ENCODE data around the gene DYRK4.
A peak's percentile ranks its signal among the peaks of the same experiment; 100 is the strongest.
"Not testable (repeated sequence)": the region's sequence is repeated elsewhere in the genome, so short reads cannot be mapped to it uniquely, and the experiment has no call there.

Gene DYRK4, protein sequence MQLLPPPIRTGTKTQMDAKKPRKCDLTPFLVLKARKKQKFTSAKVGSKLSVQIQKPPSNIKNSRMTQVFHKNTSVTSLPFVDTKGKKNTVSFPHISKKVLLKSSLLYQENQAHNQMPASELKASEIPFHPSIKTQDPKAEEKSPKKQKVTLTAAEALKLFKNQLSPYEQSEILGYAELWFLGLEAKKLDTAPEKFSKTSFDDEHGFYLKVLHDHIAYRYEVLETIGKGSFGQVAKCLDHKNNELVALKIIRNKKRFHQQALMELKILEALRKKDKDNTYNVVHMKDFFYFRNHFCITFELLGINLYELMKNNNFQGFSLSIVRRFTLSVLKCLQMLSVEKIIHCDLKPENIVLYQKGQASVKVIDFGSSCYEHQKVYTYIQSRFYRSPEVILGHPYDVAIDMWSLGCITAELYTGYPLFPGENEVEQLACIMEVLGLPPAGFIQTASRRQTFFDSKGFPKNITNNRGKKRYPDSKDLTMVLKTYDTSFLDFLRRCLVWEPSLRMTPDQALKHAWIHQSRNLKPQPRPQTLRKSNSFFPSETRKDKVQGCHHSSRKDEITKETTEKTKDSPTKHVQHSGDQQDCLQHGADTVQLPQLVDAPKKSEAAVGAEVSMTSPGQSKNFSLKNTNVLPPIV

DNA sequence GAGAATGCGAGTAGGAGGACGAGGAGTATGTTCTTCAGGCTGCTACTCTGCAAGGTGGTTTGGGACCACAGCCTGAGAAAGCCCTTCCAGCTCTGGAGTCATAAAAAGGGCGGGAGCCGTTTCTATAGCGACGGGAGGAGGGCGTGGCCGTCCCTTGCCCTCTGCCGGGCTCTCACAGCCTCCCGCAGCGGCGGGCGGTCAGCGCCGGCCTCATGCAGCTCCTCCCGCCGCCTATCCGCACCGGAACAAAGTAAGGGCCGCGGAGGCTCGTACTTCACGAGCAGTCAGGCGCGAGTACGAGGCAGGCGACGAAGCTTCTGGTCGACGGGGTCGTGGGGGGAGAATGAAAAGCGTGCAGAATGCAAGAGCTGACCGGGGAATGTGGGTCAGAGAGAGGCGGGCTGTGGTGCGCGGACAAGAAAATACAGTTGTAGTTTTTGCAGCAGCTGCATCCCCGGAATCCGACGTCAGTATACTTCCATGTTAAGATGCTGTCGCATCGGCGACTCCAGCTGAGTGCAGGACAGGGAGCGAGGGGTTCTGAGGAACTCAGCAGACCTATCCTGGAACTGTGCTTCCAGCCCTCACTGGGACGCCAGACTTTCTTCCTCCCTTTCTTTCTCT, at the start of gene DYRK4:
Gene DYRK4 (plus strand): TSS at position 175 of the 624 bp plus-strand sequence. CDS start 38 bp downstream, at position 213.
- peak; percentile 50 for DNase-seq (ENCODE audit: low read depth, low spot score)

DNA sequence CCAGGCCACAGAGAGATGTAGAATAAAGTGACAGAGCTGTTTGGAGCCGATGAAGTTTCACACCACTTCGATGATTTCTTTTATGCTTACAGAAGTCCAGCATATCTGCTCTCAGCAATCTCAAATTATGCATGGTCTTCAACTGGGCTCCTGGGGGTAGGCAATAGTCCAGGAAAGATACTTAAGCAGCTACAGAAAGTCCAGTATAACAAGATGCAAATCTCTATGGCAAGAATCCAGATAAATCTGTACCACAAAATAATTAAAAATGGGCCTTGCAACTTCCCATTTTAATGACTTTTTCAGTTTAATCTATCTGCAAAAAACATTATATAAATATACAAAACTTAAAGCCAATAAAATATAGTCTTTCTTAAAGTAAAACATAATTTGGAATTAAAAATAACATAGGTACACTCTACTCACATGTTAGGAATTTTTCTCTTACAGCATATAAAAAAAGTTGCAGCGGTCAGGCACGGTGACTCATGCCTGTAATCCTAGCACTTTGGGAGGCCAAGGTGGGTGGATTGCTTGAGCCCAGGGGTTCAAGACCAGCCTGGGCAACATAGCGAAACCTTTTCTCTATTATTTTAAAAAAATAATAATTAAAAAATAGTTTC, 43.8 kb upstream of the DYRK4 start:
- DNase-seq (ENCODE audit: low read depth, low spot score): no peak

DNA sequence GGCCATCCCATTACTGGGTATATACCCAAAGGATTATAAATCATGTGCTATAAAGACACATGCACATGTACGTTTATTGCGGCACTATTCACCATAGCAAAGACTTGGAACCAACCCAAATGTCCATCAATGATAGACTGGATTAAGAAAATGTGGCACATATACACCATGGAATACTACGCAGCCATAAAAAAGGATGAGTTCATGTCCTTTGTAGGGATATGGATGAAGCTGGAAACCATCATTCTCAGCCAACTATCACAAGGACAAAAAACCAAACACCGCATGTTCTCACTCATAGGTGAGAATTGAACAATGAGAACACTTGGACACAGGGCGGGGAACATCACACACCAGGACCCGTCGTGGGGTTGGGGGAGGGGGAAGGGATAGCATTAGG, 38.6 kb upstream of the DYRK4 start:
- DNase-seq (ENCODE audit: low read depth, low spot score): not testable (repeated sequence)

DNA sequence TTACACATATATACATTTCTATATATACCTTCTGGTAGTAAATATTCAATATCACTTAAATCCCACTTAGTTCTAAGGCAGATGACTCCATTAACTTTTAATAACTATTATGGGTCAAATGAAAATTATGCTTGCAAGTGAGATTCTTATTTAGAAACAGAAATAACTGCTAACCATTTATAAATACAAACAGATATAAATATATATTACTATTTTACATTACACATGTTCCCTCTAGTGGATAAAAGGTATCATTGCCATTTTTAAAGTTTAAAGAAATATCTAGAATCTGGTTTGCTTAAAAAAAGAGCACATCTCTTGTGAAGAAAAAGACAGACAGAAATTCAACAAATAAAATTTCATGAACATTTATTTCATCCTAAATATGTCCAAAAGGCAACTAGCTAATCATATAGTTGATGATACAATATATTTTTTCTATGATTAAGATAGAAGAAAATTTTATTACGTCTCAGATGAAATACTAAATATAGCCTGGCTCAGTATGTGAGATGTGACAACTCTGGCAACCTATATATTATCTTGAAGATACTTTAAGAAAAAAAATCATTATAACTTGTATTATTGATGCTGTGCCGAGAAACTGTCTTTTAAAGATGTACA, 35.0 kb upstream of the DYRK4 start:
- no peak for DNase-seq (ENCODE audit: low read depth, low spot score)

DNA sequence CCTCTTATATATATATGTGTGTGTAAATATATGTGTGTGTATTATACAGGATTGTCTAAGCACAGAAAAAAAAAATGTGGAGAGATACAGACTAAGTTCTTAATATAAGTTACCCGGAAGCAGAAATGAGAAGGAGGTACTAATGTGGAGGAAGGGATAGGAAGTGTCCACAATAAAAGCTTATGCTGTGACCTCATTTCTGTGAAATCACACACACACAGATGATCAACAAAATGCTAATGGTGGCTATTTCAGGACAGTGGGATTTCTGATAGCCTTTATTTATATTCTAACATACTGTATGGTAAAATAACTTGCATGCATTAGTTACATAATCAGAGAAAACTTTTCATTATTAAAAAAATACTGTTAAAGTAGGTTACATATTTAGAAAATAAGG, 31.8 kb upstream of the DYRK4 start:
- no peak for DNase-seq (ENCODE audit: low read depth, low spot score)

DNA sequence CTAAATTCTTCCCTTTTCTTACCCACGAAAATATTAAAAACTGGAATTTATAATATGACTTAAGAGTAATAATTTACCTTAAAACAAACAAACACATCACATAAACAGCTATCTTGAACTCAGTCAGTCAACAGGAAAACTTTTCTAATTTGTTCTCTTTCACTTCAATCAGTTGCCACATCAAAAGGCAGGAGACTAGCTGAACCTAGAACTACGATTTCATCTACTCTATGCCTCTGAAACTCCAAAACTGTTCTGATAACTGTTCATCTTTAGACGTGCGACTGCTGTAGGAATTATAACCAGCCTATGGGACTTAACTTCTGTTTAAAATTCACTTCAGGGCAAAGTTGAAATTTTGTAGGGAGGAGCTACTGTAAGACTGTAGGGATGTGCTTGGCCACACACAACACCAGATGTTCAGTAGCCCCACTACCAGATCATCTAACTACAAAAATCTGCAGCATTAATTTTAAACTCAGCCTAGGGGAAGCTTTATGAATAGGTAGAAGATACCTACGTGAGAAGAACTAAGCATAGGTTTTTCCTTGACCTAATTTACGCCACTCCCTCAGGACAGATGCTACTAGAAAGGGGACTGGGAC, 30.9 kb upstream of the DYRK4 start:
- DNase-seq (ENCODE audit: low read depth, low spot score): no peak

DNA sequence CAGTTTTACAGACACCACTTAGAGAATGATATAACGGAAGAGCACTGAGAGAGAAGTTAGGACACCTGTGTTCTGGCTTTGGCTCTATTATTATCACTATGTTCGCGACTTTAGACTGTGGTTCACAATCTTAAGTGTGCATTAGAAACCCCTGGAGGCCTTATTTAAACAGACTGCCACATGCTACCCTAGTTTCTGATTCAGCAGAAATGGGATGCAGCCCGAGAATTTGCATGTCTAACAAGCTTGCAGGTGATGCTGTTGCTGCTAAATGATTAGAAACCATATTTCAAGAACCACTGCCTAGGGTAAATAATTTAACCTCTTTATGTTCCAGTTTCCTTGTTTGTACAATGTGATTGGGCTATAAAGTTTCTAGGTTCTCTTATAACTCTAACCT, 26.9 kb upstream of the DYRK4 start:
- no peak for DNase-seq (ENCODE audit: low read depth, low spot score)

DNA sequence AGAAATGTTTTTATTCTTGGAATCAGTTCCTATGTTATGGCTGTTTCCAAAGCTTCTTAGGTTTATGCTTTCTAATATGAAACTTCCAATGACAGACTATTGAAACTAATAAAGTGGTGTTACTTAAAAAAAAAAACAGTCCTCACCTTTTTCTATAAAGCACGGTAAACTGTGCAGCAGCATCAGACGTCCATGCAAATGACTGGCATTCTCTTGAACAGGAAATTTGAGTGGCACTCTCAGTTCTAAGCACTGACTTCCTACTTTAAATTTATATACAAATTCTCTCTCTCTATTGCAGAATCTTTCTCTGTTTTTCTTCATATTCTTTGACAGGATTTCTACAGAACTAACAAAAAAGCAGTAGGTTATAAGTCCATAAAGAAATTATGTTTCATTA, 26.1 kb upstream of the DYRK4 start:
- no peak for DNase-seq (ENCODE audit: low read depth, low spot score)

DNA sequence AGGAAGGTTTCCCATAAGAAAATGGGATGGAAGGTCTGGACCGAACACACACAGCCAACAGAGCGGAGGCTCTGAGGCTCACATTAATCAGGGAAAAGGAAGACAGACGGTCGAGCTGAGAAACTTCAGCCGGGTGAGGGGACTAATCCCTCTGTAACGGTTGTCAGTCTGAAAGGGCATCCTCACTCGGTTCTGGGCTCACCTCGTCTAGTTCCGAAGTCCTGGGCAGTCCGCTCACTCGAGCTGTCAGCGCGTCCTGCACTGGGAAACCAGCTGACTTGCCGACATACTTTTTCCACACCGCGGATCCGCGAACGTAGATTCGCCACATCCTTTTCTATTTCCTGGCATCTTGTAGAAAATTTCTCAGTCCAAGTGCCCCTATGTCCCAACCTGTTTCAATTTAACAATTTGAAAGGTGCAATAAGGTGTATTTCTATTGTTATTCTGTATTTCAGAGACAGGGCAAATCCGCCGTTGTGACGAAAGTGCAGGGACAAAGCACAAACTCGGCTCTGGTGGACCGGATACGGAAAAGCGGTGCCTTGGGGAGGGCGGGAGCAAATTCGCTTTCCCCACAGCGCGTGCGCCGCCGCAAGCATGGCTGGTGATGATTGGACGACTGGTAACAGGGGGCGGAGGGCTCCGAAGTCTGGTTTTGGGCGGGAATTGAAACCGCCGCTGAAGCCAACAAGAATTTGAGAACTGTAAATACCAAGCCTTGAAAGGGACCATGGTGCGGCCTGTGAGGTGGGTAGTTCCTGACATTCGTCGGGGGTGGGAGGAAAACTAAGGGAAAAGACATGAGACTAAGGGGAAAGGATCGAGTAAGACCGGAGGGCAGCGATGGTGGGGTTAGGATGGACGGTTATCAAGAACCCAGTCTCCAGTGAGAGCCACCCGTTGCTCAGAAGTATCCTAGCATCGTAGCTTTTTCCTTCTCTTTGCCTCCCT, 23.5 kb upstream of the DYRK4 start, which contains the start of gene RAD51AP1:
Gene RAD51AP1 (plus strand): TSS at position 684 of the 954 bp plus-strand sequence. CDS start 50 bp downstream, at position 734.
- peak; percentile 96 for DNase-seq (ENCODE audit: low read depth, low spot score)

DNA sequence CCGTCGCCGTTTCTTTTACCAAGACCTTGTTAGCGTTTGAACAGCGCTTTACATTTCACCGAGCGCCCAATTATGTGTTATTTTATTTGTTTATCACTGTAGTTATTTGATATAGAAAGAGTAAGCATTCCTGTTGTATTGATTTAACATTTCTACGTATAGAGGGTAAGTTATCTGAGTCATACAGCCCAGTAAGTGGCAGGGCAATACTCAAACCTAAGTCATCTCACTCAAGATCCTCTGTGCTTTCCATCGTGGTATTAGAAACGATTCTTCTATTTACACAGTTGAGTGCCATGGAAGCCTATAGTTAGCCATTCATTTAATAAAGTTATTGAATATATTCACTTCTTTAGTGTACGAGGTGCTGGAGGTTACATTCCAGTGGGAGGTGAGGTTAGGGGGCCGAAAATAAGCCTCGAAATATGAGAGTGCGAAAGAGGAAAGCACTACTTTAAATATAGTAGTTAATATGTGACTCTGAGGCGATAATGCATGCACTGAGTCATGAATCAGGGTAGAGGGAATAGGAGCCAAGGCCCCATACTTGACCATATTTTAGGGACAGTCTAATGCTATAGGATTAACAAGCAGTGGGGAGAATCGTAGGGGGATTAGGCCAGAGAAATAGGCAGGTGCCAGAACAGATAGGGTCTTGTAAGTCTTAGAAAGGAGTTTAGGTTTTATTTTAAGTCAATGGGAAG, 22.7 kb upstream of the DYRK4 start:
- no peak for DNase-seq (ENCODE audit: low read depth, low spot score)

DNA sequence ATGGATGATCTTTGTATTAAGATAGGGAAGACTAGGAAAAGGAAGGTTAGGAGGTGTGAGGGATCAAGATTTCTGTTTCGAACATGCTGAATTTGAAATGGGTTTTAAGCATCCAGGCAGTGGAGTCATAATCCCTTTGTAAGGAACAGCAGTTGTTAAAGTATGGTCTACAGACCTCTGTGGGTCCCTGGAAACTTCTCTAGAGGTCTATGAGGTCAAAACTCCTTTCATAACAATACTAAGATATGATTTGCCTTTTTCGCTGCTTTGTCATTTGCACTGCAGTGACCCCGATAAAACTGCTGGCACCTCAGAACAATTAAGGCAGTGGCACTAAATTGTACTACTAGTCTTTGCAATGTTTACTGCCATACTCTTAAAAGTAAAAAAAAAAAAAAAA, 21.8 kb upstream of the DYRK4 start:
- no peak for DNase-seq (ENCODE audit: low read depth, low spot score)

DNA sequence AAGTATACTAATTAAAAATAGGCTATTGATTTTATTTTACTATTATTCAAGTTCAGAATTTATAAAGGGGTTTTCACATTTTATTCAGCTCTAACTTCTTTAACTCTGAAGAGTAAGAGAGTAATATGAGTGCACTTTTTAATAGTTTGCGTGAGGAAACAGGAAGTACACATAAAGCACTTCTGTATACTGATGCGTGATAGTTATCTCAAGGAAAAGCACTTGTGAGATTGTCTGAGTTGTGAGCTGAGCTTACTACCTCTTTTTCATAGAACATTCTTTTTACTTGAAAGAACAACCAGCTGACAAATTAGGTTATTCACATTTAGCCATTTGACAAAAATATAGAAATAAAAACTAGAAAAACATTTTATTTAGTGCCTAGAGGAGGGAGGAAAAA, 21.4 kb upstream of the DYRK4 start:
- no peak for DNase-seq (ENCODE audit: low read depth, low spot score)

DNA sequence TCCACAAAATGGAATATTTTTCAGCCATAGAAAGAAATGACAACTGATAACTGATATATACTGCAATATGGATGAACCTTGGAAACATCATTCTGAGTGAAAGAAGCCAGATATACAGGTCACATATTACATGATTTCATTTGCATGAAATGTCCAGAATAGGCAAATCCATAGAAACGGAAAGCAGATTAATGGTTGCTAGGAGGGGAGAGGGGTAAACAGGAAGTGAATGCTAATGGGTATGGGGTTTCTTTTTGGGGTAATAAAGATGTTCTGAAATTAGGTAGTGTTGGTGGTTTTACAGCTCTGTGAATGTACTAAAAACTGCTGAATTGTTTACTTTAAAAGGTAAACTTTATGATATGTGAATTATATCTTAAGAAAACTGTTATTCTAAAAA, 16.8 kb upstream of the DYRK4 start:
- DNase-seq (ENCODE audit: low read depth, low spot score): no peak

DNA sequence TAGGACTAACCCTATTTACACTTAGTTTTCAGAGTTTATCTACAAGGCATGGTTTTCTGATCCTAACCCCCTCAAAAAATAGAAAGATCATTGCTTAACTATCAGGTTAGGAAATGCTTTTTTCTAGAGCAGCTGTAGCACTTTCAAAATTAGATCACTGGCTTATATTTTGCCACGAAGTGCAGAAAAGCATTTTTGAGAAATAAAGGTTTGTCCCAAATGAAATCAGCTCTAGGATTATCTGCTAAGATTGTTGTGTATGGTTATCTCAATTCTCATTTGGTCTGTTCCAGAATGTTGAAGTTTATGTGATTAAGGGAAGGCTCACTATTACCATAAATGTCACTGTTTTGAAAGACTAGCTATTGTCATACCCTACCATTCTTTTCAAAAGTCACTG, 9.8 kb upstream of the DYRK4 start:
- DNase-seq (ENCODE audit: low read depth, low spot score): no peak

DNA sequence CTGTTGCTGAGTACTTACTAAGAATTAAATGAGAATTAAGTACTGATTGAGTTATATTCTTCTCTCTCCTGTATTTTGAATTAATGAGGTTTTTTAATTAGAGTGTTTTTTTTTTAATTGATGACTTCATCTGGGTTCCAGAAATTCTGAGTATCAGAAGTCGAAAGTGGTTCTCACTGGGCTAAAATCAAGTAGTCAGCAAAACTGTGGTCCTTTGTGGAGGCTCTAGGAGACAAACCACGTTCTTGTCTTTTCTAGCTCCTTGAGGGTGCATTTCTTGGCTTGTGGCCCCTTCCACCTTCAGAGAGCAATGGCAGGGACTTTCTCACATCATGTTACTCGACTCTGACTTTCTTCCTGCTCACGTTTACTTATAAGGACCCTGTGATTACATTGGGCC, 8.1 kb upstream of the DYRK4 start:
- DNase-seq (ENCODE audit: low read depth, low spot score): no peak

DNA sequence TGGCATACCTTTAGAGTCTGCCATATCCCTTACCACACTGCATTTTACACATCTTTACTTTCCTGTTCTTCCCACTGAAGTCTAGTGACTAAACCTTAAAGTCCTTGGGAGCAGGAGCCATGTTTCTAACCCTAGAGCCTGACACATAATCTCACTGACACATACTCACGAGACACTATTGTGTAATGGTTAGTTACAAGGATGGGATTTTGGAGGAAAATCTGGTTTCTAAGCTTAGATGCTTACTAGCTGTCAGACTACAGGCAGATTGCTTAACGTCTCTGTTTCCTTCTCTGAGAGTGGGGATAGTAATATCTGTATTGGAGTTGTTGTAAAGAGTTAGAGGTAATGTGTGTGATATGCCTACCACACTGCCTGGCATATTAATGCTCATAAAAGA, 6.2 kb upstream of the DYRK4 start:
- DNase-seq (ENCODE audit: low read depth, low spot score): no peak

DNA sequence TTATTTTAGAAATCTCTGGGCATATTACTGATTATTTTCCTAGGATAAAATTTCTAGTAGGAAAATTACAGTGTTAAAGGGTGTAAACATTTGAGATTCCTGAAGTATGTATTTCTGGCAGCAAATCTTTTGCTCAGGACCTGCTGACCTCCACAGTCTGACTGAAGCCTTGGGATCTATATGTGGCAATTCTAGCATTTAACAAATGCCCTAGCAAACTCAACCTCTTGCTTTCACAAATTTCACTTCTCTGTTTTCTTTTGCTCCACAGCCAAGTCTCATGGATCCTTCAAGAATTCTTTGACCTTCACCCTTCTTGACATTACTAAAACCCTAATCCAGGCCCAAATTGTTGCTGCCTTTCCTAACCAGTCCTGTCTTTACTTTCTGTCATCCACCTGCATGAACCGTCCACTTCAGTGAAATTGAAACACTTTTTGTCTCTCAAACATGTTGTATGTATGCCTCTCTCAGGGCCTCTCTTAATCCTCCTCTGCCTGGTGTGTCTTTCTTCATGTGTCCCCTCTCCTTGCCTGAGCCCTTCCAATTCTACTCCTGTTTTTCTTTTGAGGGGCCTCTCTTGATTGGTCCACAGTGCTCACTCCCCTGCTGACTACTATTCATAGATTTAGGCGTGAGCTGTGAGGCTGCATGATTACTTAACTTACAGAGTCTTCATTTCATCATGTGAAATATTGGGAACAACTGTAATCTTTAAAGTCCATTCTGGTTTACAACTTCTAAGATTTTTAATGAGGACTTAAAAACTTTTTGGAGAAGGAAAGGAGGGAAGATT, 5.1 kb upstream of the DYRK4 start:
- DNase-seq (ENCODE audit: low read depth, low spot score): no peak

DNA sequence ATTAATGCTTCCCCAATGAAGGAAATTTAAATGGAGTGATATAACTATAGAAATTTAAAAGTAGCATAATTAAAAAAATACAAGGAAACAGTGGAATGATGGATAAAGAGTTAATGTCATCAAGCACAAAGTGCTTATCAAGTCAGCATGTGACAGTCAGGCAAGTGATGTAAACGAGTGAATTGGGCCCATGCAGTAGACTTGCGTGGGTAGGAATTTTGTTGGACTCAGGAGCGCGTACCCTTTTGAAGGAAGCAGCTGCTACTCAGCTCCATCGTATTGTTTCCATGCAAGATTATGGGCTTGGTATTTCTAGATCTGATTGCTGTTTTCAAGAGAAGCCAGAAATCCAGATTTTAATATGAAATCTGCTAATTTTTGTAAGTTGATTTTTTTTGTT, 4.4 kb upstream of the DYRK4 start:
- DNase-seq (ENCODE audit: low read depth, low spot score): no peak

DNA sequence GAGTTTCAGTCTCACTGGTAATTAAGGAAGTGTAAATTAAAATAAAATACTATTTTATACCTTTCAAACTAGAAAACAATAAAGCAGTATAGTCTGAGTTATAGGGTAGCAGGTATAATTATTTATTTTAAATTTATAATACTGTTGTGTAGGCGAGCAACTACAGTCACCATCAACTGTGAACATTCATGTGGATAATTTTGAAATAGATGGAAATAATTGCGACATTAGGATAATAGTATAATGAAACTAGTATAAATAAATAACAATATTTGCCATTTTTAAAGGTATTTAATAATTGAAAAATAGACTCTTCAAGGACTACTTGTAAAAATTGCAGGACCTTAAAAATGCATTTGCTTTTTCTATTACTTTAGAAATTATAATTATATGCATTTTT, 3.8 kb upstream of the DYRK4 start:
- DNase-seq (ENCODE audit: low read depth, low spot score): no peak
